Skeletal muscle tissue (tissue), 4 donors: ENCODE results near the gene TRAM2. TPM values are rescaled to one million over a fixed set of nuclear protein-coding genes. Genes with fewer than 3 reads are reported as not detected.
"Not testable (repeated sequence)": the region's sequence is repeated elsewhere in the genome, so short reads cannot be mapped to it uniquely, and the experiment has no call there.

Experiments used
- H3K27ac ChIP-seq: one replicate; pipeline ENCODE4 v1.7.0; 2013; ENCODE audit warnings: mild to moderate bottlenecking, low read depth, low read length, inconsistent platforms
- H3K27me3 ChIP-seq, 3 donors: one replicate each; pipeline ENCODE4 v1.7.0; 2013; ENCODE audit warnings: low read length in 3 of 3; ENCODE audit not compliant: control insufficient read depth in 3 of 3, insufficient read depth in 3 of 3
- H3K36me3 ChIP-seq, 3 donors: one replicate each; pipeline ENCODE4 v1.7.0; 2013; ENCODE audit warnings: low read length in 3 of 3; ENCODE audit not compliant: control insufficient read depth in 3 of 3, insufficient read depth in 3 of 3
- H3K4me1 ChIP-seq, 3 donors: one replicate each; pipeline ENCODE4 v1.7.0; 2013; ENCODE audit warnings: low read length in 3 of 3, mild to moderate bottlenecking in 3 of 3; ENCODE audit not compliant: control insufficient read depth in 3 of 3, insufficient read depth in 3 of 3
- H3K4me3 ChIP-seq, 3 donors: one replicate each; pipeline ENCODE4 v1.7.0; 2013; ENCODE audit warnings: low read length in 3 of 3
- H3K9ac ChIP-seq, 3 donors: one replicate each; pipeline ENCODE4 v1.7.0; 2013; ENCODE audit warnings: low read length in 3 of 3, mild to moderate bottlenecking in 3 of 3, moderate library complexity in 2 of 3, low read depth in 1 of 3
- H3K9me3 ChIP-seq, 3 donors: one replicate each; pipeline ENCODE4 v1.7.0; 2013; ENCODE audit warnings: low read length in 3 of 3; ENCODE audit not compliant: control insufficient read depth in 3 of 3
- total RNA-seq: library from RNA; depleted of rRNA; stranded (reverse); fragments of >200 nt; gene quantifications from one replicate; pipeline ENCODE4 v1.2.3, GENCODE V29; 2014
- donor health status: Osteomylitis.

TRAM2 gene
- total RNA-seq, 1 donor from 2014 or later = 13.6 TPM

GRCh38 chr6:52491203-52492069 lies 85.4 kb downstream of the TRAM2 start:
- Histone ChIP-seq H3K9me3 (no peaks in the 10 kb centered on the region), H3K36me3 (no peaks in the 10 kb centered on the region), H3K9ac (no peak overlapping the region), H3K4me1 (no peaks in the 10 kb centered on the region), H3K27me3 (no peaks in the 10 kb centered on the region), H3K27ac (peak overlapping the region; percentile 1), H3K4me3 (no peak overlapping the region)

DNA sequence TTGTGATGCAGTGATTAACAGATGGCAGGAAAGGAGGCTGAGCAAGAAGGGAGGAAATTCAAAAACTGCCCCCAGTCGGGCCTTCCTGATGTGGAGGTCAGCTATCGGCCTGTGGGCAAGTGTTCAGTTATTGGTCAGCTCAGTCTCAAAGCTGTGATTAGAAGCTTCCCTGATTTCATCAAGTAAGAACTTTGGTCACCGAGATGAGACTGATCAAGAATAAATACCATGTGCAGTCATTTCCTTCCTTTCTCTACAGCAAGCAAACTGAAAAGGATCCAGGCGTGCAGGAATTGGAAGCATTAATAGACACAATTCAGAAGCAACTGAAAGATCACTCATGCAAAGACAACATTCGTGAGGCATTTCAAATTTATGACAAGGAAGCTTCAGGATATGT lies 87.0 kb downstream of the TRAM2 start:
- Histone ChIP-seq H3K9ac (no peak overlapping the region), H3K9me3 (no peaks in the 10 kb centered on the region), H3K4me3 (no peak overlapping the region), H3K27ac (no peak overlapping the region), H3K36me3 (no peaks in the 10 kb centered on the region), H3K27me3 (no peaks in the 10 kb centered on the region), H3K4me1 (no peaks in the 10 kb centered on the region)

DNA sequence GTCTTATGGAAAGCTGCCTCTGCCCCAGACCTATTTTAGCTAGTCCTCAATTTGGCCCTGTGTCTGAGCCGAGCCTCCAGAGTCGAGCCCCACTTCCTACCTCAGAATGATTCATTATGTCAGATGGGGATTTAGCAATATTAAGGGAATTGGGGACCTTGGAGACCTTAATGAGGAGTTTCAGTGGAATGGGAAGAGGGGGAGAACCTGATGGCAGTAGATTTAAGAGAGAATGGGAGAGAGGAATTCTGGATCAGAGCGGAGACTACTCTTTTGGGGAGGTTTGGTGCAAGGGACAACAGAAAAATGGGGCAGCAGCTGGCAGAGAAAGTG lies 93.2 kb downstream of the TRAM2 start:
- Histone ChIP-seq H3K36me3 (peaks cover 0 to 1% (median 0%) of the 10 kb centered on the region in 3 donors), H3K9ac (no peak overlapping the region), H3K9me3 (no peaks in the 10 kb centered on the region), H3K4me1 (no peaks in the 10 kb centered on the region), H3K27ac (no peak overlapping the region), H3K4me3 (no peak overlapping the region), H3K27me3 (no peaks in the 10 kb centered on the region)

- H3K36me3 ChIP-seq = peaks cover 0 to 1% (median 0%) of the 10 kb centered on the region in 3 donors
- no peaks in the 10 kb centered on the region for H3K9me3 ChIP-seq
- no peak overlapping the region for H3K9ac ChIP-seq
- no peak overlapping the region for H3K4me3 ChIP-seq
- no peaks in the 10 kb centered on the region for H3K27me3 ChIP-seq
- no peaks in the 10 kb centered on the region for H3K4me1 ChIP-seq
- no peak overlapping the region for H3K27ac ChIP-seq
Observed at GRCh38 chr6:52482903-52483670, 93.8 kb downstream of the TRAM2 start.

DNA sequence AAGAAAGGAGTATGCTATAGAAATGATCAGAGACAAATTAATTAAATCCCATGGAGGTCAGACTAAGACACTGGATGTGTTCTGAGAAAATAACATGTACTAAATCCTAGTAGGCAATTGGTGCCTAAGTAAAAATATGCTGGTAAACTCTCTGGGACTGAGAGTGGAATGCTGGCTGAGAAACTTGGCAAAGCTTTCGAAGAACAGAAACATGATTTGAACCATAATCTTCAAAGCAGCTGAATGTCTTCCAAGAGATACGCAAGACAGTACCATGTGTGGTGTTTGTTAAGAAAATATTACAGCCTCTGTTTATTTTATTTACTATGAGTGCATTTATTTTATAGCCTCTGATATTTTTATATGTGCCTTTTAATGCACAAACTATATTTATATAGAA lies 101.6 kb downstream of the TRAM2 start:
- H3K27me3 ChIP-seq = no peaks in the 10 kb centered on the region
- no peaks in the 10 kb centered on the region for H3K36me3 ChIP-seq
- no peak overlapping the region for H3K27ac ChIP-seq
- H3K9ac ChIP-seq = no peak overlapping the region
- no peaks in the 10 kb centered on the region for H3K9me3 ChIP-seq
- H3K4me1 ChIP-seq = no peaks in the 10 kb centered on the region
- no peak overlapping the region for H3K4me3 ChIP-seq

GRCh38 chr6:52474173-52474572 lies 102.7 kb downstream of the TRAM2 start:
- H3K9me3 ChIP-seq = no peaks in the 10 kb centered on the region
- H3K27me3 ChIP-seq = no peaks in the 10 kb centered on the region
- no peaks in the 10 kb centered on the region for H3K4me1 ChIP-seq
- H3K27ac ChIP-seq = no peak overlapping the region
- no peaks in the 10 kb centered on the region for H3K36me3 ChIP-seq
- no peak overlapping the region for H3K4me3 ChIP-seq
- H3K9ac ChIP-seq = no peak overlapping the region

- not testable (repeated sequence) for H3K4me3 ChIP-seq, H3K36me3 ChIP-seq, H3K27ac ChIP-seq, H3K4me1 ChIP-seq, H3K9ac ChIP-seq, H3K27me3 ChIP-seq, H3K9me3 ChIP-seq
Observed at GRCh38 chr6:52461194-52461593, 115.7 kb downstream of the TRAM2 start.

DNA sequence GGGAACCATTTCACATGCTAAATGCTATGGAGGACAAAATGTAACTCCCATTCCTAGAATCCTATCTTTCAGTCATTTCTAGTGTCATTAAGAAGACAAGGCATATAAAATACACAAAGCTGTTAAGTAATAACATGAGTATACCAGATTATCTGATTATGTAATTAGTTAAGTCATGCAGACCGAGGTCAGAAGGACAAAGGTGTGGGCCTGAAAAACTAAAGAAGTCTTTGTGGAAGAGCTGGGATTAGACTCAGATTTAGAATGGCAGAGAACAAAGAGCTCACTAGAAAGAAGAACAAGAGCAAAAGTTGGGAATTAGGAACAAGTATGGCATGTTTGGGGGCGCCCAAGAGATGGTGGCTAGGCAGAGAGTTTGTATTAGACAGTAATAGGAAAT lies 119.8 kb downstream of the TRAM2 start:
- Histone ChIP-seq H3K9ac (no peak overlapping the region), H3K27ac (no peak overlapping the region), H3K4me3 (no peak overlapping the region), H3K4me1 (no peaks in the 10 kb centered on the region), H3K36me3 (no peaks in the 10 kb centered on the region), H3K27me3 (no peaks in the 10 kb centered on the region), H3K9me3 (no peaks in the 10 kb centered on the region)

DNA sequence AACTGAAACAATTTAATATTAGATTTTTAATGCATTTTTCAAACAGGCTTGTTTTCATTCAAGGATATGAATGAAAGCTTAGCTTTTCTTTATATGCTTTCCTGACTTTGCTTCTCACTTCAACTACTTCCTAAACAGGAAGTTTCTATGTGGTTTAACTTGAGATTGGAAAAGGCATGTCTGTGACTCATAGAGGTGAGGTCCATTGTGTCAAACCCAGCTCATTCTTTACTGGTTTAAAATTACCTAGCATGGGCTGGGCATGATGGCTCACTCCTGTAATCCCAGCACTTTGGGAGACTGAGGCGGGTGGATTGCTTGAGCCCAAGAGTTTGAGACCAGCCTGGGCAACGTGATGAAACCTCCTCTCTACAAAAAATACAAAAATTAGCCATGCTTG lies 122.3 kb downstream of the TRAM2 start:
- Histone ChIP-seq H3K36me3 (no peaks in the 10 kb centered on the region), H3K27ac (no peak overlapping the region), H3K4me3 (no peak overlapping the region), H3K4me1 (no peaks in the 10 kb centered on the region), H3K27me3 (no peaks in the 10 kb centered on the region), H3K9me3 (peaks cover 0 to 4% (median 0%) of the 10 kb centered on the region in 3 donors), H3K9ac (no peak overlapping the region)
